K562 (cell line): ENCODE measurements around the gene PPP4C. TPM values are rescaled to one million over a fixed set of nuclear protein-coding genes. Genes with fewer than 3 reads are reported as not detected.

Source experiments
- CTCF ChIP-seq, 3 experiments: IDR thresholded peaks in 2 of 3; conservative IDR thresholded peaks in 1 of 3; 2 replicates each; pipeline ENCODE4 v1.5.1; 2011 to 2012; ENCODE audit warnings: low read length in 3 of 3, mild to moderate bottlenecking in 3 of 3, control low read depth in 2 of 3, improper control_type of control experiment in 1 of 3, inconsistent platforms in 1 of 3, low read depth in 1 of 3, mixed read lengths in 1 of 3, moderate library complexity in 1 of 3; ENCODE audit not compliant: insufficient read depth in 2 of 3
- CXXC5 ChIP-seq: fragments of 250-450 bp; sonication (Bioruptor Pico); IDR thresholded peaks from 2 replicates; pipeline ENCODE4 v1.8.0; 2022; ENCODE audit warnings: inconsistent platforms, mild to moderate bottlenecking, moderate library complexity
- DEAF1 ChIP-seq: fragments of 450-650 bp; formaldehyde crosslinking; IDR thresholded peaks from 2 replicates; pipeline ENCODE4 v1.4.0; 2020; ENCODE audit warnings: mild to moderate bottlenecking, moderate library complexity
- ERF ChIP-seq: fragments of 450-650 bp; formaldehyde crosslinking; IDR thresholded peaks from 2 replicates; pipeline ENCODE4 v1.4.0; 2020; ENCODE audit warnings: mild to moderate bottlenecking, mixed read lengths
- MGA ChIP-seq: fragments of 450-650 bp; IDR thresholded peaks from 2 replicates; pipeline ENCODE4 v1.6.1; 2016; ENCODE audit warnings: mild to moderate bottlenecking, moderate library complexity
- YY1 ChIP-seq, 3 experiments: IDR thresholded peaks; 2 replicates each; pipeline ENCODE4 v1.6.1; 2011; ENCODE audit warnings: low read length in 2 of 3, mild to moderate bottlenecking in 2 of 3, moderate library complexity in 2 of 3, borderline replicate concordance in 1 of 3, control low read depth in 1 of 3, low read depth in 1 of 3; ENCODE audit not compliant: insufficient read depth in 3 of 3, insufficient replicate concordance in 2 of 3, control insufficient read depth in 1 of 3, insufficient read length in 1 of 3; ENCODE audit errors: extremely low read depth in 1 of 3
- ZBTB17 ChIP-seq: fragments of 450-650 bp; formaldehyde crosslinking; IDR thresholded peaks from 2 replicates; pipeline ENCODE4 v1.4.0; 2020; ENCODE audit warnings: mild to moderate bottlenecking
- ZNF449 ChIP-seq: fragments of 250-450 bp; sonication (Bioruptor Pico); IDR thresholded peaks from 2 replicates; pipeline ENCODE4 v1.8.0; 2022; ENCODE audit warnings: moderate library complexity, mild to moderate bottlenecking, inconsistent platforms
- polyA plus RNA-seq, 8 experiments: library from polyadenylated mRNA; depleted of rRNA in 4 of 8; stranded (reverse) in 5 of 8; unstranded in 3 of 8; fragments of >200 nt; fragmentation: Nextera tagmentation in 2 of 8; fragmentation: Illumina TruSeq in 1 of 8; extraction: Ambion mirVana in 2 of 8; extraction: Trizol in 1 of 8; gene quantifications; 2 replicates each; pipeline versions ENCODE4 v1.2.1 to v1.2.3, GENCODE V29; 2011 to 2014; ENCODE audit warnings: inconsistent platforms in 1 of 8, missing spikeins in 1 of 8
- total RNA-seq, 7 experiments: library from RNA; depleted of rRNA in 6 of 7; stranded (reverse); fragments of >200 nt in 6 of 7; fragmentation: Illumina TruSeq in 2 of 7; extraction: Trizol in 2 of 7; gene quantifications; 2 replicates each; pipeline versions ENCODE4 v1.2.1 to v1.2.3, GENCODE V29; 2011 to 2021; ENCODE audit warnings: low replicate concordance in 1 of 7

PPP4C gene
- total and polyA plus RNA-seq, 9 of the 15 experiments (the other 6 are each of a cell fraction or from before 2014, with no cell fraction given): 3.5 to 183 (median 131) TPM

- TF ChIP-seq MGA: peak; percentile 78
- TF ChIP-seq DEAF1 (CRISPR knock-in tag): no peak
- TF ChIP-seq YY1 (IDR thresholded peaks at IDR 0.05; ENCODE audit: borderline replicate concordance in 1 of 3, control insufficient read depth in 1 of 3, extremely low read depth in 1 of 3, insufficient read depth in 3 of 3, insufficient read length in 1 of 3, insufficient replicate concordance in 2 of 3, low read depth in 1 of 3, low read length in 2 of 3): peak in 1 of 3 experiments; percentile 18
- TF ChIP-seq ZBTB17 (CRISPR knock-in tag): 0 out of 2 replicates have a peak, but pooled peaks have one; percentile 36
- peak; percentile 82; the same call in 1 of the 2 replicates for TF ChIP-seq ERF
- TF ChIP-seq CXXC5 (CRISPR knock-in tag): peak; percentile 79
- TF ChIP-seq CTCF (IDR thresholded peaks at IDR 0.05 in 2 of 3, conservative IDR thresholded peaks at IDR 0.05 in 1 of 3; ENCODE audit: insufficient read depth in 2 of 3, low read depth in 1 of 3, low read length in 3 of 3): no peak
- TF ChIP-seq ZNF449 (CRISPR knock-in tag): 0 out of 2 replicates have a peak, but pooled peaks have one; percentile 42
Observed at GRCh38 chr16:30096105-30096861, 20.5 kb downstream of the PPP4C start, which contains the start of gene YPEL3 (continued).
